GM21367 (cell line): Measurements from ENCODE around the gene ITGA7.

ENCODE experiments used
- ATAC-seq: cut with Tn5 transposase; IDR thresholded peaks from one replicate; pipeline ENCODE4 v1.9.1; 2021; ENCODE audit not compliant: unreplicated experiment

The ITGA7 gene

GRCh38 chr12:55718624-55719275, 11.0 kb upstream of the ITGA7 start:
- no peak for ATAC-seq

GRCh38 chr12:55718015-55718414, 10.3 kb upstream of the ITGA7 start:
- no peak for ATAC-seq

- no peak for ATAC-seq
These were observed 9.6 kb upstream of the ITGA7 start for GRCh38 chr12:55717011-55718007.

GRCh38 chr12:55716582-55716957, 8.9 kb upstream of the ITGA7 start:
- ATAC-seq, result no peak

- peak; percentile 77 for ATAC-seq
These were observed 8.3 kb upstream of the ITGA7 start, which contains the start of gene BLOC1S1 for GRCh38 chr12:55715833-55716581. BLOC1S1 (plus strand) TSS chr12:55716046; CDS start chr12:55716052, 6 bp downstream.

- peak; percentile 7 for ATAC-seq
These were observed 7.6 kb upstream of the ITGA7 start for GRCh38 chr12:55715169-55715764.

- ATAC-seq, result no peak
These were observed 6.0 kb upstream of the ITGA7 start for GRCh38 chr12:55713721-55714120.

- no peak for ATAC-seq
These were observed 5.2 kb upstream of the ITGA7 start for GRCh38 chr12:55712700-55713415.

- ATAC-seq, result no peak
These were observed 4.3 kb upstream of the ITGA7 start for GRCh38 chr12:55711786-55712553.

- ATAC-seq, result no peak
These were observed 1.1 kb upstream of the ITGA7 start for GRCh38 chr12:55708695-55709233.

- no peak for ATAC-seq
These were observed 459 bp downstream of the ITGA7 start for GRCh38 chr12:55707219-55707671.

- ATAC-seq, result no peak
These were observed 1.0 kb downstream of the ITGA7 start for GRCh38 chr12:55706568-55707218.

- ATAC-seq, result no peak
These were observed 1.8 kb downstream of the ITGA7 start for GRCh38 chr12:55705782-55706402.

- no peak for ATAC-seq
These were observed 2.6 kb downstream of the ITGA7 start for GRCh38 chr12:55704824-55705718.

GRCh38 chr12:55703901-55704761, 3.6 kb downstream of the ITGA7 start:
- no peak for ATAC-seq

GRCh38 chr12:55703288-55703687, 4.4 kb downstream of the ITGA7 start:
- ATAC-seq, result no peak
